Endothelial cell of umbilical vein (primary cell): Measurements from ENCODE around the gene ACOX3. TPM values are rescaled to one million over a fixed set of nuclear protein-coding genes. Genes with fewer than 3 reads are reported as not detected.

ENCODE experiments used
- BruUV-seq: library from RNA; stranded (reverse); fragments of 400-500 nt; replicated peaks from 2 replicates; lab custom pipeline; 2021; lab: Mats Ljungman, UMichigan
- CTCF ChIA-PET: fragments of 300-600, 350-600 bp; sonication (Branson Sonifier 250); formaldehyde crosslinking; loops from one replicate; lab custom pipeline; 2021; ENCODE audit warnings: antibody characterized with exemption, inconsistent platforms; lab: Charles Lee
- POLR2A ChIA-PET: fragments of 300-600, 350-600 bp; sonication (Branson Sonifier 250); formaldehyde crosslinking; loops from one replicate; lab custom pipeline; 2021; ENCODE audit warnings: antibody characterized with exemption, inconsistent platforms; lab: Charles Lee
- DNase-seq: peaks from one replicate; pipeline ENCODE4 v3.0.0-alpha.2; 2011; ENCODE audit warnings: low read depth, low spot score
- FAIRE-seq: peaks from 2 replicates; lab custom pipeline; 2011; peaks lifted over from hg19 to GRCh38; lab: Jason Lieb, UNC
- H2AFZ ChIP-seq: 2 replicates; pipeline ENCODE4 v1.6.0; 2012; ENCODE audit warnings: low read depth, low read length, control low read depth, inconsistent platforms
- H3K27ac ChIP-seq: 2 replicates; pipeline ENCODE4 v1.5.1; 2011; ENCODE audit warnings: low read depth, mild to moderate bottlenecking, control low read depth, low read length, moderate library complexity; ENCODE audit not compliant: insufficient read depth
- H3K27me3 ChIP-seq, 2 experiments: 2 replicates each; pipeline versions ENCODE4 v1.6.0 to v1.6.1; 2011; ENCODE audit warnings: low read length in 2 of 2, mixed read lengths in 1 of 2; ENCODE audit not compliant: control insufficient read depth in 2 of 2, insufficient read depth in 2 of 2
- H3K36me3 ChIP-seq, 2 experiments: 2 replicates in 1 of 2; 3 replicates in 1 of 2; pipeline ENCODE4 v1.5.1; 2011; ENCODE audit warnings: low read length in 2 of 2, mild to moderate bottlenecking in 1 of 2, moderate library complexity in 1 of 2; ENCODE audit not compliant: control insufficient read depth in 2 of 2, insufficient read depth in 2 of 2; ENCODE audit errors: extremely low read depth in 1 of 2
- H3K4me1 ChIP-seq: 3 replicates; pipeline ENCODE4 v1.5.1; 2011; ENCODE audit warnings: mild to moderate bottlenecking, low read length; ENCODE audit not compliant: control insufficient read depth, insufficient read depth; ENCODE audit errors: extremely low read depth
- H3K4me2 ChIP-seq: 2 replicates; pipeline ENCODE4 v1.6.1; 2011; ENCODE audit warnings: low read length, control low read depth, mixed read lengths; ENCODE audit not compliant: insufficient read depth
- H3K4me3 ChIP-seq, 3 experiments: fragments of 200-600 bp in 1 of 3; sonication (generic), shearing (Covaris generic) in 1 of 3; replicated peaks in 1 of 3; 2 replicates each; pipeline ENCODE4 v1.5.1; 2011 to 2016; ENCODE audit warnings: control low read depth in 3 of 3, low read length in 3 of 3, mild to moderate bottlenecking in 2 of 3, inconsistent platforms in 1 of 3, low read depth in 1 of 3, moderate library complexity in 1 of 3; ENCODE audit not compliant: insufficient read depth in 1 of 3
- H3K79me2 ChIP-seq: 2 replicates; pipeline ENCODE4 v1.6.0; 2012; ENCODE audit warnings: low read length, inconsistent platforms; ENCODE audit not compliant: control insufficient read depth, insufficient read depth
- H3K9ac ChIP-seq: replicated peaks from 2 replicates; pipeline ENCODE3; 2011; ENCODE audit warnings: low read length, control low read depth; ENCODE audit not compliant: insufficient read depth; ENCODE audit errors: extremely low read depth
- H3K9me1 ChIP-seq: replicated peaks from 3 replicates; pipeline ENCODE4 v1.6.0; 2011; ENCODE audit warnings: mild to moderate bottlenecking, low read length; ENCODE audit not compliant: control insufficient read depth, insufficient read depth; ENCODE audit errors: extremely low read depth
- H3K9me3 ChIP-seq: replicated peaks from 2 replicates; pipeline ENCODE4 v1.5.1; 2012; ENCODE audit warnings: low read length, inconsistent platforms; ENCODE audit not compliant: control insufficient read depth, insufficient read depth
- H4K20me1 ChIP-seq: replicated peaks from 2 replicates; pipeline ENCODE3; 2011; ENCODE audit warnings: mild to moderate bottlenecking, low read length; ENCODE audit not compliant: control insufficient read depth, insufficient read depth; ENCODE audit errors: extremely low read depth
- EZH2 ChIP-seq: IDR thresholded peaks from 2 replicates; pipeline ENCODE4 v1.6.1; 2012; ENCODE audit warnings: borderline replicate concordance, low read depth, mild to moderate bottlenecking, moderate library complexity, low read length, inconsistent platforms; ENCODE audit not compliant: severe bottlenecking
- FOS ChIP-seq: IDR thresholded peaks from 2 replicates; pipeline ENCODE4 v1.6.1; 2011; ENCODE audit warnings: mild to moderate bottlenecking, low read length, moderate library complexity, borderline replicate concordance; ENCODE audit not compliant: insufficient read depth
- GATA2 ChIP-seq: IDR thresholded peaks from 2 replicates; pipeline ENCODE4 v1.7.0; 2011; ENCODE audit warnings: low read depth, mild to moderate bottlenecking, moderate library complexity, mixed read lengths, low read length; ENCODE audit not compliant: insufficient read length, insufficient read depth
- JUN ChIP-seq: IDR thresholded peaks from 2 replicates; pipeline ENCODE4 v1.6.1; 2011; ENCODE audit warnings: borderline replicate concordance, low read depth; ENCODE audit not compliant: insufficient read length, insufficient read depth
- MYC ChIP-seq: IDR thresholded peaks from one replicate; pipeline ENCODE4 v1.6.1; 2011; ENCODE audit warnings: mild to moderate bottlenecking, low read depth, low read length
- POLR2A ChIP-seq: IDR thresholded peaks from 2 replicates; pipeline ENCODE4 v1.6.1; 2012; ENCODE audit warnings: low read depth, mild to moderate bottlenecking, control low read depth, low read length
- POLR2AphosphoS5 ChIP-seq: IDR thresholded peaks from 2 replicates; pipeline ENCODE4 v1.6.1; 2012; ENCODE audit warnings: low read depth, mild to moderate bottlenecking, control low read depth, low read length, moderate library complexity; ENCODE audit not compliant: insufficient read depth
- dilution Hi-C: fragments of 300-500 bp; cut with MboI; formaldehyde crosslinking; loops from one replicate; pipeline ENCODE4 v1.15.0; 2019; ENCODE audit warnings: low sequenced_read_pairs; ENCODE audit not compliant: extremely low pct_ligation_motif_present
- intact Hi-C: fragments of 100-400 bp; cut with micrococcal nuclease; formaldehyde crosslinking; loops from one replicate; pipeline ENCODE4 v1.10.0; 2022
- polyA plus RNA-seq, 4 experiments: library from polyadenylated mRNA; depleted of rRNA in 3 of 4; stranded (reverse) in 3 of 4; unstranded in 1 of 4; fragments of >200 nt; gene quantifications; 2 replicates each; pipeline versions ENCODE4 v1.2.1 to v1.2.3, GENCODE V29; 2011 to 2012; ENCODE audit warnings: missing spikeins in 1 of 4
- total RNA-seq: library from RNA; stranded (reverse); gene quantifications from 2 replicates; pipeline ENCODE4 v1.2.3, GENCODE V29; 2021
- TF ChIP-seq, protein P1 (sequence below), 2 donors: IDR thresholded peaks; 1 replicate in 1 of 2; 2 replicates in 1 of 2; pipeline ENCODE4 v1.5.1; 2011; ENCODE audit warnings: low read length in 2 of 2, mild to moderate bottlenecking in 2 of 2, moderate library complexity in 2 of 2, control low read depth in 1 of 2, inconsistent platforms in 1 of 2, low read depth in 1 of 2; ENCODE audit not compliant: insufficient read depth in 1 of 2; ENCODE audit errors: extremely low read depth in 1 of 2

Gene ACOX3
- total and polyA plus RNA-seq, 2 donors (not counting 3 experiments of a cell fraction or from before 2014, with no cell fraction given): 13.0 to 26.3 TPM

- Histone ChIP-seq H3K4me3 (no peak overlapping the region), H3K4me1 (peaks cover 3% of the 10 kb centered on the region), H3K79me2 (no peaks in the 10 kb centered on the region), H4K20me1 (no peaks in the 10 kb centered on the region), H3K4me2 (no peak overlapping the region), H3K27me3 (no peaks in the 10 kb centered on the region), H3K27ac (no peak overlapping the region), H3K9ac (no peak overlapping the region), H3K9me3 (no peaks in the 10 kb centered on the region), H2AFZ (no peak overlapping the region), H3K36me3 (no peaks in the 10 kb centered on the region), H3K9me1 (no peaks in the 10 kb centered on the region)
- dilution Hi-C loops: no loop called here
- POLR2A ChIA-PET: no interaction called here
- no TSS peak for BruUV-seq
- CTCF ChIA-PET: interaction anchor here (1.1 to 1.2 kb wide), 3 partner anchors 29 to 98 kb away, joined by 3 to 5 read pairs (median 4); no protein-coding TSS in a partner anchor
- DNase-seq: no peak
- TF ChIP-seq EZH2: no peak
- TF ChIP-seq MYC: no peak
- TF ChIP-seq POLR2A: no peak
- TF ChIP-seq, protein P1, sequence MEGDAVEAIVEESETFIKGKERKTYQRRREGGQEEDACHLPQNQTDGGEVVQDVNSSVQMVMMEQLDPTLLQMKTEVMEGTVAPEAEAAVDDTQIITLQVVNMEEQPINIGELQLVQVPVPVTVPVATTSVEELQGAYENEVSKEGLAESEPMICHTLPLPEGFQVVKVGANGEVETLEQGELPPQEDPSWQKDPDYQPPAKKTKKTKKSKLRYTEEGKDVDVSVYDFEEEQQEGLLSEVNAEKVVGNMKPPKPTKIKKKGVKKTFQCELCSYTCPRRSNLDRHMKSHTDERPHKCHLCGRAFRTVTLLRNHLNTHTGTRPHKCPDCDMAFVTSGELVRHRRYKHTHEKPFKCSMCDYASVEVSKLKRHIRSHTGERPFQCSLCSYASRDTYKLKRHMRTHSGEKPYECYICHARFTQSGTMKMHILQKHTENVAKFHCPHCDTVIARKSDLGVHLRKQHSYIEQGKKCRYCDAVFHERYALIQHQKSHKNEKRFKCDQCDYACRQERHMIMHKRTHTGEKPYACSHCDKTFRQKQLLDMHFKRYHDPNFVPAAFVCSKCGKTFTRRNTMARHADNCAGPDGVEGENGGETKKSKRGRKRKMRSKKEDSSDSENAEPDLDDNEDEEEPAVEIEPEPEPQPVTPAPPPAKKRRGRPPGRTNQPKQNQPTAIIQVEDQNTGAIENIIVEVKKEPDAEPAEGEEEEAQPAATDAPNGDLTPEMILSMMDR (IDR thresholded peaks at IDR 0.05; ENCODE audit: extremely low read depth in 1 of 2, insufficient read depth in 1 of 2, low read depth in 1 of 2, low read length in 2 of 2): no peak
- no peak for TF ChIP-seq GATA2
- TF ChIP-seq POLR2AphosphoS5: no peak
- no peak for TF ChIP-seq FOS
- TF ChIP-seq JUN: no peak
- no peak for FAIRE-seq
- intact Hi-C loops: no loop called here
Measured at GRCh38 chr4:8364848-8365350, 75.6 kb downstream of the ACOX3 start.
